ENCODE results near the gene DOLPP1. TPM values are rescaled to one million over a fixed set of nuclear protein-coding genes. Genes with fewer than 3 reads are reported as not detected.

DOLPP1 gene
- total RNA-seq, 2 donors from 2014 or later, result 30.1 to 30.4 TPM

DNA sequence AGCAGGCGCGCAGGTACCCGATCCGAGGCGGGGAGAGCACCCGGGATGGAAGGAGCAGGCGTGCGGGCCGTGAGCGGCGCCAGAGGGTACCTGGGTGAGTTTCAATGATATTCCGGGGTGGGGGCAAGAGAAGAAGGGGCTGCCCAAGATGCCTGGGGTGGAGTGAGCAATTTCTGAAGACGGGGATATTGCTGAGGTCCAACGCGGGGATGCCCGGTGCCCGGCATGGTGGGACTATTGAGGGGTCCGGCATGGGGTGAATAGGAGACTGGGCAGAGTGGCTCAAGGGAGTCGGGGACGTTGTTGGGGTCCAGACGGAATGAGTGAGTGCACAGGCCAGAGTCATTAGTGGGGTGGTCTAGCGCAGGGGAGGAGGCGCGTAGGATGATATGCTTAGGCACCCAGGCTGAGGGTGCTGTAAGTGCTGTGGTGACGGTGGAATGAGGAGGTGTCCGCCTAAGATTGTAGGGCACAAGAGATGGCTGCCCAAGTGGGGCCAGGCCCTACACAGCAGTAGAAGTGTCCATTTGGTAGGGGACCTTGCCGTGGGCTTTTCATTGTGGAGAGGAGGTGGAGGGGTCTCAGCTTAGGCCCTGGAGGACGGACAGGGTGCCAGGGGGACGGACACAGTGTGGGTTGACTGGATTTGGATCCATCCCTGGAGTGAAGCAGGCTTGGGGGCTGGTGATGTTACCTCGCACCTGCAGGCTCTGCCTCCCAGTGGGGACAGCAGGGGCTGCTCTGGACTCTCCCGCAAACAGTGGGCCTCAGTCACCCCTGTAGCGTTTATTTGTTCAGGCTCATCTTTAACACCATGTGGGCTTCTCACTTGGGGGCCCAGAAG lies 43.8 kb upstream of the DOLPP1 start:
- TF ChIP-seq, protein P1, sequence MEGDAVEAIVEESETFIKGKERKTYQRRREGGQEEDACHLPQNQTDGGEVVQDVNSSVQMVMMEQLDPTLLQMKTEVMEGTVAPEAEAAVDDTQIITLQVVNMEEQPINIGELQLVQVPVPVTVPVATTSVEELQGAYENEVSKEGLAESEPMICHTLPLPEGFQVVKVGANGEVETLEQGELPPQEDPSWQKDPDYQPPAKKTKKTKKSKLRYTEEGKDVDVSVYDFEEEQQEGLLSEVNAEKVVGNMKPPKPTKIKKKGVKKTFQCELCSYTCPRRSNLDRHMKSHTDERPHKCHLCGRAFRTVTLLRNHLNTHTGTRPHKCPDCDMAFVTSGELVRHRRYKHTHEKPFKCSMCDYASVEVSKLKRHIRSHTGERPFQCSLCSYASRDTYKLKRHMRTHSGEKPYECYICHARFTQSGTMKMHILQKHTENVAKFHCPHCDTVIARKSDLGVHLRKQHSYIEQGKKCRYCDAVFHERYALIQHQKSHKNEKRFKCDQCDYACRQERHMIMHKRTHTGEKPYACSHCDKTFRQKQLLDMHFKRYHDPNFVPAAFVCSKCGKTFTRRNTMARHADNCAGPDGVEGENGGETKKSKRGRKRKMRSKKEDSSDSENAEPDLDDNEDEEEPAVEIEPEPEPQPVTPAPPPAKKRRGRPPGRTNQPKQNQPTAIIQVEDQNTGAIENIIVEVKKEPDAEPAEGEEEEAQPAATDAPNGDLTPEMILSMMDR (conservative IDR thresholded peaks at IDR 0.05), result no peak
- H3K36me3 Mint-ChIP-seq (ENCODE audit: low read depth), result peaks cover 11% of the 10 kb centered on the region
- peaks cover 18% of the 10 kb centered on the region for H3K4me1 Mint-ChIP-seq
- H3K27me3 Mint-ChIP-seq (ENCODE audit: insufficient read depth), result no peaks in the 10 kb centered on the region
- H3K27ac Mint-ChIP-seq, result peak overlapping the region; percentile 87
- Histone ChIP-seq H3K9me3 (ENCODE audit: control insufficient read depth, low read length) (no peaks in the 10 kb centered on the region), H3K9ac (ENCODE audit: extremely low read depth, low read length, poor library complexity, severe bottlenecking) (peak overlapping the region; percentile 59), H3K4me3 (ENCODE audit: low read length) (peak overlapping the region; percentile 91), H3K27ac (ENCODE audit: low read depth, low read length) (no peak overlapping the region), H3K36me3 (ENCODE audit: control insufficient read depth, insufficient read depth, low read length) (peaks cover 15% of the 10 kb centered on the region), H3K4me1 (ENCODE audit: control insufficient read depth, insufficient read depth, low read length) (peaks cover 7% of the 10 kb centered on the region), H3K27me3 (ENCODE audit: control insufficient read depth, insufficient read depth, low read length, poor library complexity, severe bottlenecking) (no peaks in the 10 kb centered on the region)
- DNase-seq, result no peak
- 12 to 18% methylated on average over 24 to 32 of the region's 32 CpGs for WGBS, 2 experiments (ENCODE audit: insufficient coverage in 1 of 2, insufficient read length in 1 of 2)
- H3K4me3 Mint-ChIP-seq, result peak overlapping the region; percentile 97
- no peaks in the 10 kb centered on the region for H3K9me3 Mint-ChIP-seq

DNA sequence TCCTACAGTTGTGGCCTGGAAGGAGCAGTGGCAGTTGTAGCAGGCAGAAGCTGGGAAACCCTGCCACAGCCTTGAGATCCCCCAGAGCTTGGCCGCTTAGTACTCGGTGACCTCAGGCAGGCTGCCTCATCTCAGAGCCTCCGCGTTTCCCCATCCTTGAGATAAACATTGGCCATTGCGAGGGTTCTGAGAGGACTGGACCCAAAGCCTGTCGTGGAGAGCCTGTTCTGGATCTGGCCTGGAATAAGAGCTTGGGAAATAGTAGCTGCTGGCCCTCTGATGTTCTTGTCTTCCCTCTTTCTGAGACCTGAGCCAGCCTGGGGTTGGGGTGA lies 43.2 kb upstream of the DOLPP1 start:
- Histone ChIP-seq H3K4me1 (ENCODE audit: control insufficient read depth, insufficient read depth, low read length) (peaks cover 7% of the 10 kb centered on the region), H3K27ac (ENCODE audit: low read depth, low read length) (no peak overlapping the region), H3K27me3 (ENCODE audit: control insufficient read depth, insufficient read depth, low read length, poor library complexity, severe bottlenecking) (no peaks in the 10 kb centered on the region), H3K4me3 (ENCODE audit: low read length) (peak overlapping the region; percentile 91), H3K9me3 (ENCODE audit: control insufficient read depth, low read length) (no peaks in the 10 kb centered on the region), H3K36me3 (ENCODE audit: control insufficient read depth, insufficient read depth, low read length) (peaks cover 20% of the 10 kb centered on the region), H3K9ac (ENCODE audit: extremely low read depth, low read length, poor library complexity, severe bottlenecking) (no peak overlapping the region)
- TF ChIP-seq, protein P1 (conservative IDR thresholded peaks at IDR 0.05), result no peak
- no peaks in the 10 kb centered on the region for H3K9me3 Mint-ChIP-seq
- 89 to 97% methylated on average over 6 of the region's 6 CpGs for WGBS, 2 experiments (ENCODE audit: insufficient coverage in 1 of 2, insufficient read length in 1 of 2)
- H3K27me3 Mint-ChIP-seq (ENCODE audit: insufficient read depth), result no peaks in the 10 kb centered on the region
- peaks cover 18% of the 10 kb centered on the region for H3K4me1 Mint-ChIP-seq
- H3K36me3 Mint-ChIP-seq (ENCODE audit: low read depth), result peaks cover 17% of the 10 kb centered on the region
- H3K4me3 Mint-ChIP-seq, result peak overlapping the region; percentile 97
- DNase-seq, result no peak
- no peak overlapping the region for H3K27ac Mint-ChIP-seq

DNA sequence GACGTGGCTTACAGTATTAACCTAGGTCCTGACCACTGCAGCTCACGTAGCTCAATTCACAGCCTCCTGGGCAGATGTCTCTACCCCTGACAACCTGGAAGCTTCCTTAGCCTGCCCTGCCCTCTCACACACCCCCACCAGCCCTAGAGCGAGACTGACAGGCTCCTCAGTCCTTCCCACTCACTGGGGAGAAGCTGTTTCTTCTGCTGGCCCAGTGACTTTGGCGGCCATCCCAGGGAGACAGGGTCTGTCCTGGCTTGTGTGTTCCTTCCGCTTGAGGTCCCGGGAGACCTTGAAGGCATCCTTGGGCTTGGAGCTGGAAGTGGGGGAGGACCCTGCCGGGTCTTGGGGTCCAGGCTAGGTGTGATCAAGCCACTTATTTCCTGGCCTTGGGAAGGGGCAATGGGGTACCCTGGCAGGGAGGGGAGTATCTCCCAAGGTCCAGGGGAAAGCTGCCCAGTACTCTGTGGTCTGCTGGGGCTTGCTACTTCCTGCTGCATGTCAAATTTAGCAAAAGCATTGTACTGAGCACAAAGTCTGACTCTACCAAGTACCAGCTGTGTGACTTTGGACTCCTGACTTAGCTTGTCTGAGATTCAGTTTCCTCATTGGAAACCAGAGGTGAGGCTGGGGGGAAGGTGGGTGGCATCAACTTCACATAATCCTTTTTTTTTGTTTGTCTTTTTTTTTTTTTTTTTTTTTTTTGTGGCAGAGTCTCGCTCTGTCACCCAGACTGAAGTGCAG lies 42.6 kb upstream of the DOLPP1 start:
- peaks cover 20% of the 10 kb centered on the region for H3K36me3 Mint-ChIP-seq (ENCODE audit: low read depth)
- peaks cover 20% of the 10 kb centered on the region for H3K36me3 ChIP-seq (ENCODE audit: control insufficient read depth, insufficient read depth, low read length)
- H3K27ac ChIP-seq (ENCODE audit: low read depth, low read length), result no peak overlapping the region
- no peaks in the 10 kb centered on the region for H3K9me3 Mint-ChIP-seq
- peaks cover 18% of the 10 kb centered on the region for H3K4me1 Mint-ChIP-seq
- H3K27me3 Mint-ChIP-seq (ENCODE audit: insufficient read depth), result no peaks in the 10 kb centered on the region
- 93 to 100% methylated on average over 3 to 8 of the region's 8 CpGs for WGBS, 2 experiments (ENCODE audit: insufficient coverage in 1 of 2, insufficient read length in 1 of 2)
- H3K4me3 Mint-ChIP-seq, result peak overlapping the region; percentile 97
- H3K9ac ChIP-seq (ENCODE audit: extremely low read depth, low read length, poor library complexity, severe bottlenecking), result no peak overlapping the region
- TF ChIP-seq, protein P1 (conservative IDR thresholded peaks at IDR 0.05), result no peak
- H3K9me3 ChIP-seq (ENCODE audit: control insufficient read depth, low read length), result no peaks in the 10 kb centered on the region
- H3K4me3 ChIP-seq (ENCODE audit: low read length), result peak overlapping the region; percentile 91
- no peaks in the 10 kb centered on the region for H3K27me3 ChIP-seq (ENCODE audit: control insufficient read depth, insufficient read depth, low read length, poor library complexity, severe bottlenecking)
- no peak for DNase-seq
- H3K27ac Mint-ChIP-seq, result no peak overlapping the region
- peaks cover 7% of the 10 kb centered on the region for H3K4me1 ChIP-seq (ENCODE audit: control insufficient read depth, insufficient read depth, low read length)
